Testis (tissue), 3 donors: ENCODE results near the gene FAM193A. TPM values are rescaled to one million over a fixed set of nuclear protein-coding genes. Genes with fewer than 3 reads are reported as not detected.
"Not testable (repeated sequence)": the region's sequence is repeated elsewhere in the genome, so short reads cannot be mapped to it uniquely, and the experiment has no call there.

ENCODE experiments used
- DNase-seq: peaks from one replicate; pipeline ENCODE4 v3.0.0-alpha.2; 2019
- H3K27ac ChIP-seq, 2 donors: fragments of 200-600 bp; sonication (generic); one replicate each; pipeline ENCODE4 v1.5.1; 2019
- H3K27me3 ChIP-seq: fragments of 200-600 bp; sonication (generic); one replicate; pipeline ENCODE4 v1.5.1; 2019
- H3K36me3 ChIP-seq: fragments of 200-600 bp; sonication (generic); one replicate; pipeline ENCODE4 v1.5.1; 2017; ENCODE audit warnings: low read depth; ENCODE audit errors: missing control alignments
- H3K4me1 ChIP-seq: fragments of 200-600 bp; sonication (generic); one replicate; pipeline ENCODE4 v1.5.1; 2019
- H3K4me3 ChIP-seq, 2 donors: fragments of 200-600 bp; sonication (generic); one replicate each; pipeline ENCODE4 v1.5.1; 2017 to 2019
- H3K9me3 ChIP-seq: fragments of 200-600 bp; sonication (generic); one replicate; pipeline ENCODE4 v1.5.1; 2017
- POLR2A ChIP-seq: fragments of 450-650 bp; IDR thresholded peaks from one replicate; pipeline ENCODE4 v1.6.1; 2017; ENCODE audit warnings: antibody characterized with exemption, mild to moderate bottlenecking, moderate library complexity
- WGBS, 2 donors: methylation state at CpG; one replicate each; pipeline ENCODE4 v1.1.5; 2018; 5-methylcytosine and 5-hydroxymethylcytosine counted together
- intact Hi-C: fragments of 100-400 bp; cut with DNase I; formaldehyde crosslinking; loops from one replicate; pipeline ENCODE4 v1.15.1; 2023; ENCODE audit warnings: low total_unique reads
- polyA plus RNA-seq: library from polyadenylated mRNA; stranded (reverse); fragments of 350-450 nt; fragmentation: Illumina TruSeq; extraction: RNeasy Lipid Tissue Mini Kit (QIAGEN cat#74804); gene quantifications from one replicate; pipeline ENCODE4 v1.2.3, GENCODE V29; 2014; ENCODE audit warnings: low read depth, low replicate concordance; ENCODE audit not compliant: insufficient read depth
- total RNA-seq, 2 donors: library from RNA; depleted of rRNA; stranded (reverse); fragments of >200 nt; gene quantifications; one replicate each; pipeline ENCODE4 v1.2.3, GENCODE V29; 2016
- TF ChIP-seq, protein P1 (sequence below), 3 experiments: fragments of 450-650 bp in 2 of 3; fragments of 200-600 bp in 1 of 3; sonication (generic) in 1 of 3; IDR thresholded peaks; one replicate each; pipeline ENCODE4 v1.5.1; 2016 to 2019; ENCODE audit warnings: antibody characterized with exemption in 3 of 3, mild to moderate bottlenecking in 2 of 3, moderate library complexity in 1 of 3

Gene FAM193A
- total and polyA plus RNA-seq, 3 donors from 2014 or later: 50.4 to 92.4 (median 78.7) TPM

DNA sequence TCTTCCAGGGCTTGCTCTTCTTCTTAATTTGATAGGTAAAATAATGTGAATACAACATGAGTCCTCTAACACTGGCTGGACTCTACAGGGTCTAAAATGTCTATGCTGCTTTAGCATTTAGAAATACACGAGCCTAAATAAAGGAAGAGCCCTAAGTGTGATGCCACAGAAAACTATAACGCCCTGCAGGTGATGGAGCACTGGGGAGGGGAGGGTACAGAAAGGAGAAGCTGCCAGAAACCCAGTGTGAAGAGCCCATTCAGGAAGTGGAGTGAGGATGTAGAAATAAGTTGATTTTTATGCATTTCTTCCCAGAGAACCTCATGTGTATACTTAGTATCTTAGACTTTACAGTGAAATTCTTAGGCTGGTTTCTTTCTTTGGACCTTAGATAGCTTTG, 136.3 kb downstream of the FAM193A start:
- Histone ChIP-seq H3K36me3 (no peaks in the 10 kb centered on the region), H3K27ac (no peak overlapping the region), H3K27me3 (no peaks in the 10 kb centered on the region), H3K9me3 (no peaks in the 10 kb centered on the region), H3K4me1 (peaks cover 2% of the 10 kb centered on the region), H3K4me3 (no peak overlapping the region)
- intact Hi-C loops: no loop called here
- TF ChIP-seq POLR2A: no peak
- TF ChIP-seq, protein P1, sequence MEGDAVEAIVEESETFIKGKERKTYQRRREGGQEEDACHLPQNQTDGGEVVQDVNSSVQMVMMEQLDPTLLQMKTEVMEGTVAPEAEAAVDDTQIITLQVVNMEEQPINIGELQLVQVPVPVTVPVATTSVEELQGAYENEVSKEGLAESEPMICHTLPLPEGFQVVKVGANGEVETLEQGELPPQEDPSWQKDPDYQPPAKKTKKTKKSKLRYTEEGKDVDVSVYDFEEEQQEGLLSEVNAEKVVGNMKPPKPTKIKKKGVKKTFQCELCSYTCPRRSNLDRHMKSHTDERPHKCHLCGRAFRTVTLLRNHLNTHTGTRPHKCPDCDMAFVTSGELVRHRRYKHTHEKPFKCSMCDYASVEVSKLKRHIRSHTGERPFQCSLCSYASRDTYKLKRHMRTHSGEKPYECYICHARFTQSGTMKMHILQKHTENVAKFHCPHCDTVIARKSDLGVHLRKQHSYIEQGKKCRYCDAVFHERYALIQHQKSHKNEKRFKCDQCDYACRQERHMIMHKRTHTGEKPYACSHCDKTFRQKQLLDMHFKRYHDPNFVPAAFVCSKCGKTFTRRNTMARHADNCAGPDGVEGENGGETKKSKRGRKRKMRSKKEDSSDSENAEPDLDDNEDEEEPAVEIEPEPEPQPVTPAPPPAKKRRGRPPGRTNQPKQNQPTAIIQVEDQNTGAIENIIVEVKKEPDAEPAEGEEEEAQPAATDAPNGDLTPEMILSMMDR (IDR thresholded peaks at IDR 0.05): no peak
- 74 to 91% methylated on average over 2 of the region's 2 CpGs for WGBS, 2 donors
- DNase-seq: no peak

DNA sequence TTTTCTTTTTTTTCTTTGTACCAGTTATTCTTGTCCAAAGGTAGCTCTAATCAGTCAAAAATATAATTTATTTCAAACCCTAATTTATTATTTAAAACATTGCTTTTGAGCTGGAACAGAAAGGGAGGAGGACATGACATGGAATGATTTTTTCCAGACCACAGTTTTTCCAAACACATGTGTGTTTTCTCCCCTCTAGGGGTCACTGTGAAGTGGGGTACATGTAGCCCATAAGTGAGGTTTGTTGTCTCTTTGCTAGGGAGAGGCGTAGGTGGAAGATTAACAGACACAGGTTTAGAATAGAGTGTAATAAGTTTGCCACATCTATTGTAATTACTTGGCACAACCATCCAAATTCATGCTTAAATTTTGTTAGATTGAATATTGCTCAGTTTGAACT, 136.7 kb downstream of the FAM193A start:
- H3K4me1 ChIP-seq: no peaks in the 10 kb centered on the region
- H3K9me3 ChIP-seq: no peaks in the 10 kb centered on the region
- no peaks in the 10 kb centered on the region for H3K27me3 ChIP-seq
- TF ChIP-seq POLR2A: no peak
- TF ChIP-seq, protein P1 (IDR thresholded peaks at IDR 0.05): no peak
- H3K36me3 ChIP-seq: no peaks in the 10 kb centered on the region
- no peak overlapping the region for H3K27ac ChIP-seq
- intact Hi-C loops: no loop called here
- WGBS, 2 donors: 86 to 95% methylated on average over 1 of the region's 1 CpG
- DNase-seq: no peak
- no peak overlapping the region for H3K4me3 ChIP-seq

DNA sequence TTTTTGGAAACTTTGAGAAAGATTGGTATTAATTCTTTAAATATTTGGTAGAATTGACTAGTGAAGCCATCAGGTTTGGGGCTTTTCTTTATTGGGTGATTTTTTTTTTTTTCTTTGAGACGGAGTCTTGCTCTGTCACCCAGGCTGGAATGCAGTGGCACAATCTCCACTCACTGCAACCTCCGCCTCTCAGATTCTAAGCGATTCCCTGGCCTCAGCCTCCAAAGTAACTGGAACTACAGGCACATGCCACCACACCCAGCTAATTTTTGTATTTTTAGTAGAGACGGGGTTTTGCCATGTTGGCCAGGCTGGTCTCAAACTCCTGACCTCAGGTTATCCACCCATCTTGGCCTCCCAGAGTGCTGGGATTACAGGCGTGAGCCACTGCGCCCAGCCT, 143.3 kb downstream of the FAM193A start:
- H3K27me3 ChIP-seq, H3K4me3 ChIP-seq, H3K4me1 ChIP-seq, DNase-seq, H3K9me3 ChIP-seq, intact Hi-C loops, H3K36me3 ChIP-seq, H3K27ac ChIP-seq: not testable (repeated sequence)
- WGBS, 2 donors: 93 to 96% methylated on average over 6 of the region's 6 CpGs

DNA sequence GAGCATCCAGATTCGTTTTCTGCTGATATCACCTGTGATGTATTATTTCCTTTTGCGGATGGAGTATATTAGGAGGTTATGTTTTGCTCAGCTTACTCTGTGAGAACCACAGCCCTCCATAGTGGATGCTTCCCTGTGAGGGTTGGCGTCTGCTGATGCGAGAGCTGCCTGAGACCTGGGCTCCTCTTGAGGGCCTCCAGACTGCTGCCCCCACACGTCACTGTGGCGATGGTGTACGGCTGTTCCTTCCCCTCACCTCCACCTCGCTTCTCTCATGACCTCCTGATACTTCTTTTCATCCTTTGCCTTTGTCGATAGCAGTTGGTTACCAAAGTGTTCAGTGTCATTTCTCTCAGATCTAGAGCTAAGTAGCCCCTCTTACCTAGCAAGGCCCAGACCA, 148.0 kb downstream of the FAM193A start:
- intact Hi-C loops: no loop called here
- H3K27me3 ChIP-seq: no peaks in the 10 kb centered on the region
- no peaks in the 10 kb centered on the region for H3K9me3 ChIP-seq
- H3K4me3 ChIP-seq: no peak overlapping the region
- H3K27ac ChIP-seq: no peak overlapping the region
- H3K36me3 ChIP-seq: no peaks in the 10 kb centered on the region
- TF ChIP-seq POLR2A: no peak
- TF ChIP-seq, protein P1 (IDR thresholded peaks at IDR 0.05): no peak
- no peaks in the 10 kb centered on the region for H3K4me1 ChIP-seq
- no peak for DNase-seq
- 95% methylated on average over 9 of the region's 9 CpGs for WGBS, 2 donors

DNA sequence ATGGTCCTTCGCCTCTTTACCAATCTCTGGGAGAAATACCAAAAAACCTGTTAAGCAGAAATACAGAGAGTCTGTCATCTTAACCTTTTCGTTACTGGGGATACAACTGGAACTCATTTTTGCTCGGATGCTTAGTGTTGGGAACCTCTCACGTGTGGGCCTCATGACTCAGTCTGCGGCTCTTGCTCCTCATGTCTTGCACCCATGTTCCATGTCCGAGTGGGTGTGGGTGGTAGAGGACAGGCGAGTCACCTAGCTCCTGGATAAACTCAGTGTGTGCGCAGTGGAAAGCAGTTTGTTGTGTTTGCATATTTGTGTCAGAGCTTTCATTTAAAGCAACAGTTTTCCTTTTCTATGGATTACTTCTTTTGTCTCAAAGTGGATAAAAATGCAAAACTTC, 149.1 kb downstream of the FAM193A start:
- TF ChIP-seq, protein P1 (IDR thresholded peaks at IDR 0.05): no peak
- no peak for TF ChIP-seq POLR2A
- 95 to 96% methylated on average over 8 of the region's 8 CpGs for WGBS, 2 donors
- DNase-seq: no peak
- intact Hi-C loops: no loop called here
- H3K27me3 ChIP-seq: no peaks in the 10 kb centered on the region
- H3K36me3 ChIP-seq: no peaks in the 10 kb centered on the region
- H3K27ac ChIP-seq: no peak overlapping the region
- H3K4me1 ChIP-seq: no peaks in the 10 kb centered on the region
- H3K4me3 ChIP-seq: no peak overlapping the region
- no peaks in the 10 kb centered on the region for H3K9me3 ChIP-seq
